Mesodermal cell (in vitro differentiated cells): ENCODE data around the gene INHA.

Source experiments
- H3K27ac ChIP-seq: 2 replicates; pipeline ENCODE4 v1.7.0; 2013; ENCODE audit warnings: mild to moderate bottlenecking, low read depth, low read length, moderate library complexity; ENCODE audit not compliant: severe bottlenecking
- H3K36me3 ChIP-seq: 2 replicates; pipeline ENCODE4 v1.7.1; 2013; ENCODE audit warnings: mild to moderate bottlenecking, low read length, moderate library complexity; ENCODE audit not compliant: control insufficient read depth, insufficient read depth
- H3K4me1 ChIP-seq: one replicate; pipeline ENCODE4 v1.7.1; 2013; ENCODE audit warnings: mild to moderate bottlenecking, low read length; ENCODE audit not compliant: insufficient read depth, control insufficient read depth, poor library complexity, severe bottlenecking
- H3K4me3 ChIP-seq: 2 replicates; pipeline ENCODE4 v1.7.0; 2013; ENCODE audit warnings: low read length, control low read depth, mild to moderate bottlenecking; ENCODE audit not compliant: insufficient read depth, poor library complexity, severe bottlenecking; ENCODE audit errors: extremely low read depth
- H3K9me3 ChIP-seq: 2 replicates; pipeline ENCODE4 v1.7.1; 2013; ENCODE audit warnings: mild to moderate bottlenecking, low read length, moderate library complexity; ENCODE audit not compliant: control insufficient read depth
- WGBS, 2 experiments: methylation state at CpG; one replicate each; pipeline ENCODE4 v1.1.5; 2013; ENCODE audit warnings: missing lambda C conversion rate in 2 of 2; ENCODE audit not compliant: insufficient coverage in 2 of 2; 5-methylcytosine and 5-hydroxymethylcytosine counted together

The INHA gene

DNA sequence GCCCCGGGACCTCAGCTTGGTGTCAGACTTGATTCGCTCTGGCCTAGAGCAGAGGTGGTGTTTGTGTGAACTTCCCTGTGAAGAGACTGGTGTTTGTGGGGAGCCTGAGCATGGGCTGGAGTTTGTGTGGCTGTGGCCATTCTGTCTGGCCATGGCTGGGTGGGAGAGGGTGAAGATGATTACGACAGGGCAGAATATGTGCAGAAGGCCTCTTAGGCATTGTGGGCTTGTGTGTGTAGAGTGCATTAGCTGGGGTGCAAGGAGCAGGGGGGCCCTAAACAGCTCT is 11.3 kb upstream of the INHA start:
- Histone ChIP-seq H3K9me3 (no peaks in the 10 kb centered on the region), H3K4me1 (peaks cover 18% of the 10 kb centered on the region), H3K36me3 (peaks cover 17% of the 10 kb centered on the region), H3K27ac (peak overlapping the region; percentile 81), H3K4me3 (no peak overlapping the region)
- WGBS, 2 experiments = 72 to 90% methylated on average over 3 of the region's 3 CpGs

DNA sequence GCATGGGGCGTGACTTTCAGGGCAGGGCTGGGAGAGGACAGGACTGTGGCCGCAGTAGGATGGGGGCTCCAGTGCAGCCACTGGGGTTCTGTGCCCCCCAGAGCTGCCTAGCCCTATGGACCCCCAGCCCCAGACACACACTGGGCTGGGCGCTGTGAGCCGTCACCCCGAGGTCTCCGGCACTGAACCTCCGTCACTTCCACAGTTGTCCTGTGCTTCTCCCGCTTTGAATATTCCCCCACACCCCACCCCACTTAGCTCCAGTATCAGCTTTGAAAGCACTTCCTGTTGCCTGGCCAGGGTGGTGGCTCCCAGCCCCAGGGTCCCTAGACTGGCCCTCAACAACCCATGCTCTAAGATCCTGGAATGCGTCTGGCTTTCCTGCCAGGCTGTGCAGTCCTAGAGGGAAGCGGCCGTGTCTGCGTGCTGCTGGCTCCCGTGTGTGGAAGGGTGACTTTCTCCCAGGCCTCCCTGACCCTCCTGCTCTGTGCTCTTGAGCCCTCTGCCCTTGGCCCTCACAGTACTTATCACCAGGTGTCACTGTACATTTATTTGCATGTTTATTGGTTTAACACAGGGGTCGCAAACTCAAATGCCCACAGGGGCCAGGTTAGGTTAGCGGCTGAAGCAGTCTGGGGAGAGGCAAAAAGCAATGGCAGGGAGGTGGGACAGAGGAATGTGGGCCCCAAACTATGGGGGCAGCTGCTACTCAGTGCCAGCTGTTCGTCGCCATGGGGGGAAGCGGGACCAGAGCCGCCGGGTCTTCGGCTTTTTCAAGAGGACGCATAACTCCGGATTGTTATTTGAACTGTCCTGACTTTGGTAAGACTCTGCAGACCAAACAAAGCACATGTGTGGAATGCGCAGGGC is 10.7 kb upstream of the INHA start:
- peak overlapping the region; percentile 81 for H3K27ac ChIP-seq
- 78 to 83% methylated on average over 19 to 24 of the region's 24 CpGs for WGBS, 2 experiments
- no peaks in the 10 kb centered on the region for H3K9me3 ChIP-seq
- peaks cover 18% of the 10 kb centered on the region for H3K4me1 ChIP-seq
- peaks cover 21% of the 10 kb centered on the region for H3K36me3 ChIP-seq
- no peak overlapping the region for H3K4me3 ChIP-seq

DNA sequence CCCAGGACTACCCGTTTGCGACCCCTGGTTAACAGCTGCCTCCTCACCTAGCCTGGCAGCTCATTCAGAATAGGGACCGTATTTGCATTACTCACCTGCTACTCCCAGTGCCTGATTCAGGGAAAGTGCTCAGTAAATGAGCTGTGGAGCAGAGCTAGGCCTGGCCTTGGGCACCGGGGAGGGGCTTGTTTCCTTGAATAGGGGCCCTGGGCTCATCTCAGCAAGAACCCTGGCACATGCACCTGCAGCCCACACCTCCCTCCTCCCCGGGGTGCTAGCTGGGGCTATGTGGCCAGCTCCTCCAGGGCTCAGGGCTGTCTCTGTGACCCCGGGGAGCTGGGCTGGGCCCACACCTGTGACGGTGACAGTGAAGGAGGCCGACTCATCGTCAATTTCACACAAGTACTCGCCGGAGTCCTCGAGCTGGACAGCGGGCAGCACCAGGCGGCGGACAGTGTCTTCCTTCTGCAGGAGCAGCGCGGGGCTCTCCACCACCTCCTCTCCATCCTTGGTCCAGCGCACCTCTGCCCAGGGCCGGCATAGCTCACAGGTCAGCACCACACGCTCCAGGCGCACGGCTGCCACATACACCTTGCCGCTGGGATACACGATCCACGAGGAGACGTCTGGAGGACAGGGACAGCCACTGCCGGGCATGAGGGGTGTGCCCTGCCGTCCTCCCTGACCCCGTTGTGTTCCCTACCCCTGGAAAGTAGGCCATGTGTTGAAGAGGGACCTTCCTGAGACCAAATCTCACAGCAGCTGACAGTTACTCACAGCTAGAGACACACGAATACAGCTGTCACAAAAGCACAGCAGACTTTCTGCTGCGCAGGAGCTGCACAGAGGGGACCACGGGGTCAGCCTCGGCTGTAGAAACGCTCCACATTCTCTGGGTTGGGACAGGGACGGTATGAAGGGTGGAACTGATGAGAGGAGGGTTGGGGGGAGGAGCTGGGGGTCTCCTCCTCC is 9.8 kb upstream of the INHA start:
- Histone ChIP-seq H3K4me1 (peaks cover 18% of the 10 kb centered on the region), H3K36me3 (peaks cover 28% of the 10 kb centered on the region), H3K9me3 (no peaks in the 10 kb centered on the region), H3K27ac (peak overlapping the region; percentile 81), H3K4me3 (no peak overlapping the region)
- 88 to 91% methylated on average over 28 to 35 of the region's 35 CpGs for WGBS, 2 experiments

DNA sequence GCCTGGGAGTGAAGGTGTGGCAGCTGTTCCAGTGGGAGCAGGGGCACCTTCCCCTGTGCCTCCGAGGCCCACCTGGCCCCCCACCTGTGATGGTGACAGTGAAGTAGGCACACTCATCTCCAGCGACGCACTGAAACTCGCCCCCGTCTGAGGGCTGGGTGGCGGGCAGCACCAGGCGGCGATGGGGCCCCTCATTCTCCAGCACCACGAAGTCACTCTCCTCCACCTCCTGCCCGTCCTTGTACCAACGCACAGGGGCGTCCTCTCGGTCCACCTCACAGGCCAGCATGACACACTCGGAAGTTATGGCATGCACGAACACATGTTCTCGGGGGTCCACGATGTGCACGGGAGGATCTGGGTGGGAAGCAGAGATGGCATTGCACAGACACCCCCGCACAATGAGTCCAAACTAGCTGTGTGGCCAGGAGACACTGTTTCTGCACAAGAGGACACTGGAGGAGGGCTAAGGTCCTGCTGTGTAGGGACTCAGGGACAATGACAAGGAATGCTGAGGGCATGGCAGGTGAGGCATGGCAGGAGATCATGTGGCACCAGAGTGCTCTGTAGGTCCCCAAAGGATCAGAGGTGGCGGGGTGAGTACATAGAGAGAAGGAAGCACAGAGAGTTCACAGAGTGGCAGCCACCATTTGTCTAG is 8.7 kb upstream of the INHA start:
- WGBS, 2 experiments = 95 to 98% methylated on average over 18 to 20 of the region's 20 CpGs
- peaks cover 38% of the 10 kb centered on the region for H3K36me3 ChIP-seq
- H3K4me1 ChIP-seq = peaks cover 18% of the 10 kb centered on the region
- no peaks in the 10 kb centered on the region for H3K9me3 ChIP-seq
- H3K4me3 ChIP-seq = no peak overlapping the region
- no peak overlapping the region for H3K27ac ChIP-seq

DNA sequence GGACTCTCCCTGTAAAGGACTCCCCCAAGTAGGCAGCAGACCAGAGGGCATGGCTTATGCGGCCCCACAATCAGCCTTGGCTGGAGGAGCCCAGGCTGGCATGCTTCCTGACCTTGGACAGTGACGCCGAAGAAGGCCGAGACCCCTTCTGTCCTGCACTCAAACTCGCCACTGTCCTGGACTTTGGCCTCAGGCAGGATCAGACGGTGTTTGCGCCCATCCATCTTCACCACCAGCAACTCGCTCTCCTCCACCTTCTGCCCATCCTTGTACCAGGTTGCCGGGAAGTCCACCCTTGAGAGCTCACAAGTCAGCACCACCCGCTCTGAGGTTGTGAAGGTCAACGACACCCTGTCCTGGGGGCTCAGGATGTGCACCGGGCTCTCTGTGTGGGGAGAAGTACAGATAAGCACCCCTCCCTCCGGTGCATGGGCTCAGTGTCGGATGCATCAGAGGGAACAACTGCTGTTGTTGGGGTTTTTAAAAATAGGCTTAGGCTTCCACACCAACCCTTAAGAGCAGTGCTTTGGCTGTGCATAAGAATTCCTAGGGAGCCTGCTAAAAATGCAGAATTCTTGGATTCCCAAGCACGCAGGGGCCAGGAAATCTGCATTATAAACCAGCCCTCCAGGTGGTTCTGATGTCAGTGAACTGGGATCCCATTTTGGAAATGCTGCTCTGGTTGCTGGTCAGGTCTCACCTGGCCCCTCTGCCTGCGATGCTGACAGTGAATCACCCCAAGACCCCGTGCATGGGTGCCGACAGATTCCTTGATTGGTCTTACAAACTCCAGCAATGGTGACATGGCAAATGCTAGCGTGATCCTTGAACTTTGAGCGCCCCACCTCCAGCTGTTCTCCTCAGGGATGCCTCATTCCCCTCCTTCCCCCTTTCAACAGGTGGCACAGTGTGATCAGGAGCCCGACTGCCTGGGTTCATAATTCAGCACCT is 6.7 kb upstream of the INHA start:
- Histone ChIP-seq H3K4me3 (no peak overlapping the region), H3K4me1 (peaks cover 25% of the 10 kb centered on the region), H3K27ac (no peak overlapping the region), H3K9me3 (no peaks in the 10 kb centered on the region), H3K36me3 (peaks cover 54% of the 10 kb centered on the region)
- WGBS, 2 experiments = 71 to 72% methylated on average over 17 of the region's 21 CpGs

DNA sequence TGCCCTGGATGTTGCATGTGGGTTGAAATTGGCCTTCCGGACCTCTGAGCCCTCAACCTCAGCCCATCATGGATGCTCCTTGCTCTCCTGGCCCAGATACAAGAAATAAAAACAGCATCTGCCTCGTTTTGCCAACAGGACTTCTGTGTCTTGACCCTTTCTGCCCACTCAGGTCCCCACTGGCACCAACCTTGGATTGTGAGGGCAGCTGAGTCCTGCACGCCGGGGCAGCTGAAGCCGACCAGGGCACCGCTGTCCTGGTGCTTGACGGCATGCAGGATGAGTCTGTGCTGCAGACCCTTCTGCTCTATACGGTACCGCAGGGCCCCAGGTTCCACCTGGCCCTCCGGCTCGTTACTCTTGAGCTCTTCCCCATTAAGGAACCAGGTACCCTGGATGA is 5.5 kb upstream of the INHA start:
- peaks cover 54% of the 10 kb centered on the region for H3K36me3 ChIP-seq
- H3K9me3 ChIP-seq = no peaks in the 10 kb centered on the region
- no peak overlapping the region for H3K4me3 ChIP-seq
- WGBS, 2 experiments = 85 to 97% methylated on average over 7 to 11 of the region's 11 CpGs
- H3K27ac ChIP-seq = no peak overlapping the region
- H3K4me1 ChIP-seq = peaks cover 15% of the 10 kb centered on the region

DNA sequence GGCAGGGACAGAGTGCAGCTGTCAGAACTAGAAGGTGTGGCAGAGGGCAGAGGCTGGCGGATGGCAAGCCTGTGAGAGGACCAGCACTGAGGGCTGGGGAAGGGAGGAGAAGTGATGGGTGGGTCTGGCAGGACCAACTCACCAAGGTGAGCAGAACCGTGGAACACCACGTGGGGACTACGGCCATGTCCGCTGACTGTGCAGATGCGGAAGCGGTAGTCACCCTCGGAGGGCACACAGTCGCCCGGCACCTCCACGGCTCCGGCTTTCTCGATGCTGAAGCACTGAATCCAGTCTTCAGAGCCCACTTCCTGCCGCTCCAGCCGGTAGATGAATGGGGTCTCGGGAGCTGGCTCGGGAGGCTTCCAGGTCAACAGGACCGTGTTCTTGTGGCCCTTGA is 5.0 kb upstream of the INHA start:
- Histone ChIP-seq H3K4me3 (no peak overlapping the region), H3K27ac (no peak overlapping the region), H3K9me3 (no peaks in the 10 kb centered on the region), H3K36me3 (peaks cover 54% of the 10 kb centered on the region), H3K4me1 (peaks cover 17% of the 10 kb centered on the region)
- 91 to 96% methylated on average over 17 to 18 of the region's 18 CpGs for WGBS, 2 experiments

DNA sequence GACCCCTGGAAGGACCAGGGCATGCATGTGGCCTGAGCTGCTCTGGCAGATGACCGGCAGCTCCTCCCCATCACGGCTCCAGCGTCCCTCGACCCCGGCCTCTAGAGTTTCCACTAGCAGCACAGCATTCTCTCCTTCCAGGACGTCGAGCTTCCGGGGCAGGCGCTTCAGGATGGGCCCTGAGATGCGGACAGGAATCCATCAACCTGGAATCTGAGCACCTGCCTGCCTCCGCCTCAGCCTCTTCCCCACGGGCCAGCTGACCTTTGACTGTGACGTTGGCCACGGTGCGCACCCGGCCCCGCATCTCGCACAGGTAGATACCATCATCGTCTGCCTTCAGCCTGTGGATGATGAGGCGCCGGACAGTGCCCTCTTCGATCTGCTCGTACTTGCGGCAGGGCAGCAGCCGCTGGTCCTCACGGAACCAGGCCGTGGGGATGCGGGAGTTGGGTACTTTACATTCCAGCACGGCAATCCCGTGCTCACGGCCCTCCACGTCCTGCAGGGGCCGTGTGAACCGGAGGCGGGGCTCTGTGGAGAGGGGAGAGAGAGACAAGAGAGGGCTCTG is 4.2 kb upstream of the INHA start:
- WGBS, 2 experiments = 93% methylated on average over 31 to 35 of the region's 35 CpGs
- no peak overlapping the region for H3K4me3 ChIP-seq
- peaks cover 22% of the 10 kb centered on the region for H3K4me1 ChIP-seq
- no peak overlapping the region for H3K27ac ChIP-seq
- peaks cover 54% of the 10 kb centered on the region for H3K36me3 ChIP-seq
- no peaks in the 10 kb centered on the region for H3K9me3 ChIP-seq

DNA sequence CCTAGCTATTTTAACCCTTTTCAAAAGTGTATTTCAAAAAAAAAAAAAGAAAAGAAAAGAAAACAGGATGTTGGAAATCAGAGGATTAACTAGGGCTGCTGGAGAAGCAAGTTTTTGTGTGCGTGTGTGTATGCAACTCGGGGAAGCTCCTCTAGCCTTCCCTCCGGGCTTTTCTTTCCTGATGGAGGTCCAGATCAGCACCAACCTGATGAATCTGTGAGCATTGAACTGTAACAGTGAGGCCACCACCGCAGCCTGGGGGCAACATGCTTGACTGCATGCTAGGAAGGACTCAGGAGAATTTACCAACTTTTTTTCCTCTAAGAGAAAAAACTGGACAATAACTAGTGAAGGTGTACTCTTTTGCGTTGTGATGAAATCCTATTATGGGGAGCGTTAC is 3.1 kb upstream of the INHA start:
- WGBS, 2 experiments = 89 to 96% methylated on average over 3 to 4 of the region's 6 CpGs
- peaks cover 22% of the 10 kb centered on the region for H3K4me1 ChIP-seq
- no peak overlapping the region for H3K27ac ChIP-seq
- no peaks in the 10 kb centered on the region for H3K9me3 ChIP-seq
- H3K4me3 ChIP-seq = no peak overlapping the region
- H3K36me3 ChIP-seq = peaks cover 53% of the 10 kb centered on the region
